Inferior parietal cortex (tissue), 1 donor: ENCODE measurements around the gene OR7E24.
A peak's percentile ranks its signal among the peaks of the same experiment; 100 is the strongest.
"Not testable (repeated sequence)": the region's sequence is repeated elsewhere in the genome, so short reads cannot be mapped to it uniquely, and the experiment has no call there.

ENCODE experiments used
- DNase-seq: peaks from one replicate; pipeline ENCODE4 v3.0.0-alpha.2; 2016; ENCODE audit errors: extremely low spot score

The OR7E24 gene

GRCh38 chr19:9250630-9251029 is at the start of gene OR7E24:
Gene OR7E24, plus strand, starts transcription at chr19:9250930. Its CDS starts 114 bp downstream, at chr19:9251044.
- DNase-seq, result no peak

GRCh38 chr19:9205501-9206113 is 45.1 kb upstream of the OR7E24 start:
- DNase-seq, result peak; percentile 67

- DNase-seq, result no peak
These were observed 31.2 kb upstream of the OR7E24 start, which contains the start of gene OR7D4 for GRCh38 chr19:9219489-9219888. Gene OR7D4, minus strand, starts transcription at chr19:9219589. Its CDS starts 4,752 bp downstream, at chr19:9214837.

GRCh38 chr19:9251236-9251635 is 506 bp downstream of the OR7E24 start:
- no peak for DNase-seq

GRCh38 chr19:9283485-9283884 is 32.8 kb downstream of the OR7E24 start:
- DNase-seq, result not testable (repeated sequence)

- no peak for DNase-seq
These were observed 38.6 kb downstream of the OR7E24 start for GRCh38 chr19:9289231-9289884.

GRCh38 chr19:9295411-9295849 is 44.7 kb downstream of the OR7E24 start:
- DNase-seq, result no peak

- no peak for DNase-seq
These were observed 45.6 kb downstream of the OR7E24 start for GRCh38 chr19:9296336-9296735.
